ENCODE measurements around the gene NAPA.

DNA sequence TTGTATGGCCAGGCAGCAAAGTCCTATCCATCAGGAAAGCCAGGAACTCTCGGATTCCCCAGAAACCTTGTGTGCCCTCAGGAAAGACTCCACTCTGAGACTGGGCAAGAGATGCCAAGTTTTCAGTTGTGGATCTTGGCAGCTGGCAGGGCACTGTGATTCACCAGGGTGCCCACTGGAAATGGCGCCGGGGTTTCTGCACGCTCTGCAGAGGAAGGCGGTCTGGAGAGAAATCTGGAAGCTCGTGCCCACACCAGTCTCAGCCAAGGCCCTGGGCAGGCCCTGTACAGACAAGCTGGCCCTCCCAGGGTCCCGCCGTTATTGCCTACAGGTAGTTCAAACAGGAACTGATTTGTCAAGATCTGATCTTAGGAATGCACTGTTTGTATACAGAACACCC lies 4.9 kb downstream of the NAPA start:
- TF ChIP-seq, protein P1, sequence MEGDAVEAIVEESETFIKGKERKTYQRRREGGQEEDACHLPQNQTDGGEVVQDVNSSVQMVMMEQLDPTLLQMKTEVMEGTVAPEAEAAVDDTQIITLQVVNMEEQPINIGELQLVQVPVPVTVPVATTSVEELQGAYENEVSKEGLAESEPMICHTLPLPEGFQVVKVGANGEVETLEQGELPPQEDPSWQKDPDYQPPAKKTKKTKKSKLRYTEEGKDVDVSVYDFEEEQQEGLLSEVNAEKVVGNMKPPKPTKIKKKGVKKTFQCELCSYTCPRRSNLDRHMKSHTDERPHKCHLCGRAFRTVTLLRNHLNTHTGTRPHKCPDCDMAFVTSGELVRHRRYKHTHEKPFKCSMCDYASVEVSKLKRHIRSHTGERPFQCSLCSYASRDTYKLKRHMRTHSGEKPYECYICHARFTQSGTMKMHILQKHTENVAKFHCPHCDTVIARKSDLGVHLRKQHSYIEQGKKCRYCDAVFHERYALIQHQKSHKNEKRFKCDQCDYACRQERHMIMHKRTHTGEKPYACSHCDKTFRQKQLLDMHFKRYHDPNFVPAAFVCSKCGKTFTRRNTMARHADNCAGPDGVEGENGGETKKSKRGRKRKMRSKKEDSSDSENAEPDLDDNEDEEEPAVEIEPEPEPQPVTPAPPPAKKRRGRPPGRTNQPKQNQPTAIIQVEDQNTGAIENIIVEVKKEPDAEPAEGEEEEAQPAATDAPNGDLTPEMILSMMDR (IDR thresholded peaks at IDR 0.05) = no peak
- TF ChIP-seq POLR2A (IDR thresholded peaks at IDR 0.05) = no peak

All from breast epithelium (tissue), 3 donors.